MCF 10A (cell line): ENCODE results near the gene DCST1. TPM values are rescaled to one million over a fixed set of nuclear protein-coding genes. Genes with fewer than 3 reads are reported as not detected.
A peak's percentile ranks its signal among the peaks of the same experiment; 100 is the strongest.

Experiments used
- BruUV-seq: library from RNA; stranded (reverse); fragments of 400-500 nt; replicated peaks from 2 replicates; lab custom pipeline; 2021; lab: Mats Ljungman, UMichigan
- CTCF ChIA-PET: fragments of 300-600 bp; sonication (Branson Sonifier 250); formaldehyde crosslinking; extraction: SDS; loops from one replicate; lab custom pipeline; 2021; ENCODE audit warnings: antibody characterized with exemption, inconsistent platforms; lab: Yijun Ruan, JAX
- POLR2A ChIA-PET: fragments of 300-600, 350-650 bp; sonication (Branson Sonifier 250); formaldehyde crosslinking; extraction: SDS; loops from one replicate; lab custom pipeline; 2020; ENCODE audit warnings: antibody characterized with exemption, inconsistent platforms; lab: Yijun Ruan, JAX
- DNase-seq: peaks from one replicate; pipeline ENCODE4 v3.0.0-alpha.2; 2018; ENCODE audit not compliant: unreplicated experiment
- H3K27ac Mint-ChIP-seq: one replicate; pipeline ENCODE4 v1.8.0; 2022; ENCODE audit warnings: mild to moderate bottlenecking, low read depth, mixed read lengths; ENCODE audit not compliant: unreplicated experiment
- H3K27me3 Mint-ChIP-seq: one replicate; pipeline ENCODE4 v1.8.0; 2022; ENCODE audit warnings: mixed read lengths; ENCODE audit not compliant: insufficient read depth, unreplicated experiment
- H3K36me3 Mint-ChIP-seq: one replicate; pipeline ENCODE4 v1.8.0; 2022; ENCODE audit warnings: mild to moderate bottlenecking, moderate library complexity, mixed read lengths; ENCODE audit not compliant: insufficient read depth, unreplicated experiment
- H3K4me1 Mint-ChIP-seq: one replicate; pipeline ENCODE4 v1.8.0; 2022; ENCODE audit warnings: mixed read lengths; ENCODE audit not compliant: insufficient read depth, unreplicated experiment
- H3K4me3 Mint-ChIP-seq: one replicate; pipeline ENCODE4 v1.8.0; 2022; ENCODE audit warnings: mild to moderate bottlenecking, moderate library complexity, mixed read lengths; ENCODE audit not compliant: unreplicated experiment
- H3K9me3 Mint-ChIP-seq: one replicate; pipeline ENCODE4 v1.8.0; 2022; ENCODE audit warnings: mixed read lengths; ENCODE audit not compliant: unreplicated experiment
- intact Hi-C: fragments of 100-400 bp; cut with micrococcal nuclease; formaldehyde crosslinking; loops from 2 replicates; pipeline ENCODE4 v1.14.1; 2022
- total RNA-seq: library from RNA; stranded (reverse); gene quantifications from 2 replicates; pipeline ENCODE4 v1.2.3, GENCODE V29; 2022
- TF ChIP-seq, protein P1 (sequence below): fragments of 200-600 bp; IDR thresholded peaks from one replicate; pipeline ENCODE4 v1.8.0; 2022; ENCODE audit warnings: antibody characterized with exemption, mild to moderate bottlenecking; ENCODE audit not compliant: unreplicated experiment

Gene DCST1
- total RNA-seq, 1 experiment from 2014 or later: 0.21 TPM

DNA sequence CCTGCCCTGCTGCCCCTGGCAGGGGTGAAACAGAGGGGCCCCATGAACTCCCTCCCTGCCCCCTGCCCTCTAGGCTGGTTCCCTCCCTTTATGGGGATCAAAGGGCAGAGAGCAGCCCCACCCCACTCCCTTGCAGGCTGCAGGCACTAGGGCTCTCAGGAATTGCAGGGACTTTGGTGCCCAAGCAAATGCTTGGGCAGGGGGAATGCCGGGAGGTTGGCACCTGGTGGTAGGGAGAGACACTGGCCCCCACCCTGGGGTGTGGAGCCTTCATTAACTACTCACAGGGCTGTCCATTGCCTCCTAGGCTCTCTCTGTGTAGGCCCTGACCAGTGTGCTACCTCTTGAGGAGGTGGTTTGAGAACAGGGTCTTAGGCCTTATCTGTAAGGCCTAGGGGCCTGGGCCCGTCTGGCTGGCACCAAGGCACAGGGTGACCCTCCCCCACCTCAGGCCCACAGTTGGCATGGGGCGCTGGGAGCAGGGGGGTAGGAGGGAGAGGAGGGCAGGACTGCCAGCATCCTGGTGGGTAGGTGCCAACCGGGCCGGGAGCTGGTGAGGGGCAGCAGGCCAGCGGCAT lies 26.3 kb upstream of the DCST1 start:
- peaks cover 38% of the 10 kb centered on the region for H3K36me3 Mint-ChIP-seq
- H3K27me3 Mint-ChIP-seq: no peaks in the 10 kb centered on the region
- peaks cover 76% of the 10 kb centered on the region for H3K4me1 Mint-ChIP-seq
- ChIA-PET POLR2A (interaction anchor here (0.6 to 41.1 kb wide), 9 partner anchors 8 to 238 kb away, joined by 3 to 1917 read pairs (median 5); partner anchors contain the start of genes ADAM15, CKS1B, FLAD1 and PBXIP1), CTCF (interaction anchor here (0.6 to 2.4 kb wide), 13 partner anchors 9 to 339 kb away, joined by 3 to 10 read pairs (median 4); partner anchors contain the start of genes FLAD1 and KRTCAP2)
- H3K4me3 Mint-ChIP-seq: peak overlapping the region; percentile 84
- peak overlapping the region; percentile 87 for H3K27ac Mint-ChIP-seq
- TF ChIP-seq, protein P1, sequence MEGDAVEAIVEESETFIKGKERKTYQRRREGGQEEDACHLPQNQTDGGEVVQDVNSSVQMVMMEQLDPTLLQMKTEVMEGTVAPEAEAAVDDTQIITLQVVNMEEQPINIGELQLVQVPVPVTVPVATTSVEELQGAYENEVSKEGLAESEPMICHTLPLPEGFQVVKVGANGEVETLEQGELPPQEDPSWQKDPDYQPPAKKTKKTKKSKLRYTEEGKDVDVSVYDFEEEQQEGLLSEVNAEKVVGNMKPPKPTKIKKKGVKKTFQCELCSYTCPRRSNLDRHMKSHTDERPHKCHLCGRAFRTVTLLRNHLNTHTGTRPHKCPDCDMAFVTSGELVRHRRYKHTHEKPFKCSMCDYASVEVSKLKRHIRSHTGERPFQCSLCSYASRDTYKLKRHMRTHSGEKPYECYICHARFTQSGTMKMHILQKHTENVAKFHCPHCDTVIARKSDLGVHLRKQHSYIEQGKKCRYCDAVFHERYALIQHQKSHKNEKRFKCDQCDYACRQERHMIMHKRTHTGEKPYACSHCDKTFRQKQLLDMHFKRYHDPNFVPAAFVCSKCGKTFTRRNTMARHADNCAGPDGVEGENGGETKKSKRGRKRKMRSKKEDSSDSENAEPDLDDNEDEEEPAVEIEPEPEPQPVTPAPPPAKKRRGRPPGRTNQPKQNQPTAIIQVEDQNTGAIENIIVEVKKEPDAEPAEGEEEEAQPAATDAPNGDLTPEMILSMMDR: no peak
- H3K9me3 Mint-ChIP-seq: no peaks in the 10 kb centered on the region
- BruUV-seq: no TSS peak
- DNase-seq: no peak
- intact Hi-C loops: no loop called here

DNA sequence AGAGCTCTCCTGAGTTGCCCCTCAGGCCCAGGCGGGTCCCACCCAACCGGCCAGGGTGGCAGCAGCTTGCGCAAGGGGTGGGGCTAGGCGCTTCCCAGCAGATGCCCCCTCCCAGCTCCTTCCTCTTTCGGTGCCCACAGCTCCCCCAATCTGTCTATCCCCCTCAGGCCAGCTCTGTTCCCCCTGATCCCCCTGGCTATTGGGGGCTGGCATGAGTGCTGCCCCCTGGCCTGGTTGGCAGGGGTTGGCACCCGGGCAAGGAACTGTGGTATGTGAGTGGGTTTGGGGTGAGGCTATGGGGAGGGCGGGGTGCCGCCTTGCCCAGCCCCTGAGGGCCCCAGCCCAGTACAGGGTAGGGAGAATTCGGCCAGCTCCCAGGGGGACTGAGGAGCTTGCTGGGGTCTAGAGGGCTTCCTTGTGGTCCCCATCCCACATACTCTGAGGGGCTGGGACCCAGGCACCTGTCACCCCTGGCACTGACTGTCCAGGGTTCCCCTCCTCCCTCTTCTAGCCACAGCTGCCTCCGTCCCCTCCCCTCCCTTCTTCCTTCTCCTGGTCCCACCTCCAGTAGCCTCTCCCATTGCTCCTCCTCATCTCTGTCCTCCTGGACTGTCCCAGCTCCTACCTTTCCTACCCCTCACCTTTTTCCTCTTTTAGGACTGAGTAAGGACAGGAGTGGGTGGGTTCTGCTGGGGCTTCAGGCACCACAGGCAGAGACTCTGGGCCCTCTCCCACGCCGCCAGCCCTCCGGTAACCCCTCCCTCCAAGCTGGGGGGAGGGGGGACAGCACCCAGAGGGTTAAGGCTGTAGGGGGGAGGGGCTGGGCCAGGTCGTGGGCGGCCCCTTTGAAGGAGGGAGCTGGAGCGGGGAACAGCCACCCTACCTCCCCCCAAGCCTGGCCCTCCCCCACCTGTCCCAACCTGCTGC lies 25.3 kb upstream of the DCST1 start:
- intact Hi-C loops: no loop called here

DNA sequence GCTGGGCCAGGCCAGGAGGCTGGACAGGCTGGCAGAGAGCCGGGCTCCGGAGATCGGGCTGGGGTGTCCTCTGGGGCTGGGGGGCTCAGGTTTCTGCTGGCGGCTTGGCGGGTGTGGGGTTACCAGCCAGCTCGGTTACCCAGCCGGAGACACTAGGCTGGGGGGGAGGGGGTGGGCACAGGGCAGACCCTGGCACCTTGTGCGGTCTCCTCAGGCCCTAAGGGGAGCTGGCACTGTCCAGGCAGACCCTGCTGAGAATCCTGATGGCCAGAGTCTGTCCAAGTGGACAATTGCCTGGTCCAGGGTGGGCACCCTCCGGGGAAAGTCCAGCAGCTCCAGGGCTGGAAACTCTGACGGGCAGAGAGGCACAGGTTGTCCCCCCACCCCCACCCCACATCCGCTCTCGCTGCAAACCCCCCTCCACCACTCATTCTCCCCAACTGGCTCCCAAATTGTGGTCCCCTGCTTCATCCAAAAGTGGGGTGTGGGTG lies 24.4 kb upstream of the DCST1 start:
- Mint-ChIP-seq H3K36me3 (peaks cover 50% of the 10 kb centered on the region), H3K9me3 (no peaks in the 10 kb centered on the region), H3K4me3 (peak overlapping the region; percentile 84), H3K27me3 (no peaks in the 10 kb centered on the region), H3K4me1 (peaks cover 88% of the 10 kb centered on the region), H3K27ac (peak overlapping the region; percentile 87)
- POLR2A ChIA-PET: interaction anchor here (1.7 to 41.1 kb wide), 4 partner anchors 8 to 38 kb away, joined by 8 to 1917 read pairs (median 146); partner anchors contain the start of genes CKS1B, FLAD1, PBXIP1 and PYGO2
- CTCF ChIA-PET: interaction anchor here (1.3 to 2.4 kb wide), 2 partner anchors 9 to 44 kb away, joined by 4 to 10 read pairs; no protein-coding TSS in a partner anchor
- DNase-seq: no peak
- TF ChIP-seq, protein P1: no peak
- intact Hi-C loops: no loop called here
- BruUV-seq: no TSS peak

More for the DNA sequence above, 25.3 kb upstream of the DCST1 start:
- TF ChIP-seq, protein P1: no peak
- peaks cover 47% of the 10 kb centered on the region for H3K36me3 Mint-ChIP-seq
- ChIA-PET POLR2A (interaction anchor here (0.6 to 41.1 kb wide), 7 partner anchors 9 to 237 kb away, joined by 3 to 1917 read pairs (median 8); partner anchors contain the start of genes ADAM15, CKS1B, FLAD1 and PBXIP1), CTCF (interaction anchor here (0.6 to 2.4 kb wide), 14 partner anchors 8 to 339 kb away, joined by 3 to 10 read pairs (median 4); partner anchors contain the start of genes FLAD1 and KRTCAP2)
- H3K27me3 Mint-ChIP-seq: no peaks in the 10 kb centered on the region
- no peaks in the 10 kb centered on the region for H3K9me3 Mint-ChIP-seq
- H3K4me1 Mint-ChIP-seq: peaks cover 85% of the 10 kb centered on the region
- DNase-seq: no peak
- peak overlapping the region; percentile 84 for H3K4me3 Mint-ChIP-seq
- BruUV-seq: no TSS peak
- H3K27ac Mint-ChIP-seq: peak overlapping the region; percentile 87
